ENCODE measurements around the gene DEXI.

Gene DEXI

GRCh38 chr16:10885246-10885645 is 57.0 kb downstream of the DEXI start:
- DNase-seq, result no peak

GRCh38 chr16:10883004-10883403 is 59.3 kb downstream of the DEXI start:
- DNase-seq, result no peak

- no peak for DNase-seq
Observed at GRCh38 chr16:10881479-10882030, 60.7 kb downstream of the DEXI start.

GRCh38 chr16:10880594-10881452 is 61.4 kb downstream of the DEXI start:
- no peak for DNase-seq

- DNase-seq, result no peak
Observed at GRCh38 chr16:10879681-10880589, 62.3 kb downstream of the DEXI start.
